Measurements from ENCODE around the gene NGLY1. TPM values are rescaled to one million over a fixed set of nuclear protein-coding genes. Genes with fewer than 3 reads are reported as not detected.

NGLY1 gene
- total RNA-seq, 1 experiment from 2014 or later, result 45.4 TPM

DNA sequence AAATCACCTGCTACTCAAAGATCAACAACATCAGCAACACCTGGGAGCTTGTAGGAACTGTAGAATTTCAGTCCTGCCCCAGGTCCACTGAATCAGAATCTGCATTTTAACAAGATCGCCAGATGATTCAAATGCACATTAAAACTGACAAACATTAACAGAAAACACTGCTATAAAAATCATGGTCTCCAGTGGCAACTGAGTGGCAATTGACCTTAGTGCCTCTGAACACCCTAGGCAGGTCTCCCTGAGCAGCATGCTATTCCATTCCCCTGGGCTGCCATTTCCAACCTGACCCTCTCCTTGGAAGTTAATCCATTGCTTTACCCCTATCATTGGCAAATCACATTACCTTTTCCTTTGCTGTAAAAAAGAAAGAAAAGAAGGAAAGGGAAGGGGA lies 95.5 kb downstream of the NGLY1 start:
- Mint-ChIP-seq H3K27me3 (ENCODE audit: insufficient read depth, unreplicated experiment) (peaks cover 16% of the 10 kb centered on the region), H3K36me3 (ENCODE audit: insufficient read depth, unreplicated experiment) (no peaks in the 10 kb centered on the region), H3K27ac (ENCODE audit: low read depth, unreplicated experiment) (no peak overlapping the region), H3K9me3 (ENCODE audit: unreplicated experiment) (no peaks in the 10 kb centered on the region), H3K4me1 (ENCODE audit: insufficient read depth, unreplicated experiment) (no peaks in the 10 kb centered on the region), H3K4me3 (ENCODE audit: unreplicated experiment) (no peak overlapping the region)
- CTCF ChIA-PET, result interaction anchor here (0.6 to 0.7 kb wide), 2 partner anchors 70 to 263 kb away, joined by 3 to 4 read pairs; no protein-coding TSS in a partner anchor
- POLR2A ChIA-PET, result no interaction called here
- intact Hi-C loops (cut with micrococcal nuclease), result no loop called here
- BruUV-seq (replicated peaks), result no TSS peak
- no peak for TF ChIP-seq CTCF (IDR thresholded peaks at IDR 0.05; ENCODE audit: unreplicated experiment)
- no peak for DNase-seq (ENCODE audit: unreplicated experiment)

- Mint-ChIP-seq H3K27me3 (ENCODE audit: insufficient read depth, unreplicated experiment) (peaks cover 16% of the 10 kb centered on the region), H3K4me1 (ENCODE audit: insufficient read depth, unreplicated experiment) (no peaks in the 10 kb centered on the region), H3K9me3 (ENCODE audit: unreplicated experiment) (no peaks in the 10 kb centered on the region), H3K4me3 (ENCODE audit: unreplicated experiment) (no peak overlapping the region), H3K36me3 (ENCODE audit: insufficient read depth, unreplicated experiment) (no peaks in the 10 kb centered on the region), H3K27ac (ENCODE audit: low read depth, unreplicated experiment) (no peak overlapping the region)
- no peak for DNase-seq (ENCODE audit: unreplicated experiment)
- no TSS peak for BruUV-seq (replicated peaks)
- CTCF ChIA-PET, result no interaction called here
- TF ChIP-seq CTCF (IDR thresholded peaks at IDR 0.05; ENCODE audit: unreplicated experiment), result no peak
- intact Hi-C loops (cut with micrococcal nuclease), result no loop called here
- POLR2A ChIA-PET, result no interaction called here
Measured at GRCh38 chr3:25686766-25687165, 96.5 kb downstream of the NGLY1 start.

GRCh38 chr3:25683882-25684281 lies 99.4 kb downstream of the NGLY1 start:
- H3K9me3 Mint-ChIP-seq (ENCODE audit: unreplicated experiment), result no peaks in the 10 kb centered on the region
- ChIA-PET CTCF (interaction anchor here (1.3 kb wide), 1 partner anchor 13 kb away, joined by 3 read pairs; no protein-coding TSS in a partner anchor), POLR2A (no interaction called here)
- H3K27ac Mint-ChIP-seq (ENCODE audit: low read depth, unreplicated experiment), result no peak overlapping the region
- H3K4me3 Mint-ChIP-seq (ENCODE audit: unreplicated experiment), result no peak overlapping the region
- TF ChIP-seq CTCF (IDR thresholded peaks at IDR 0.05; ENCODE audit: unreplicated experiment), result no peak
- intact Hi-C loops (cut with micrococcal nuclease), result no loop called here
- no peaks in the 10 kb centered on the region for H3K4me1 Mint-ChIP-seq (ENCODE audit: insufficient read depth, unreplicated experiment)
- no TSS peak for BruUV-seq (replicated peaks)
- H3K27me3 Mint-ChIP-seq (ENCODE audit: insufficient read depth, unreplicated experiment), result peaks cover 11% of the 10 kb centered on the region
- no peaks in the 10 kb centered on the region for H3K36me3 Mint-ChIP-seq (ENCODE audit: insufficient read depth, unreplicated experiment)
- DNase-seq (ENCODE audit: unreplicated experiment), result no peak

GRCh38 chr3:25683410-25683809 lies 99.8 kb downstream of the NGLY1 start:
- Mint-ChIP-seq H3K27me3 (ENCODE audit: insufficient read depth, unreplicated experiment) (peaks cover 6% of the 10 kb centered on the region), H3K27ac (ENCODE audit: low read depth, unreplicated experiment) (no peak overlapping the region), H3K4me3 (ENCODE audit: unreplicated experiment) (no peak overlapping the region), H3K4me1 (ENCODE audit: insufficient read depth, unreplicated experiment) (no peaks in the 10 kb centered on the region), H3K36me3 (ENCODE audit: insufficient read depth, unreplicated experiment) (no peaks in the 10 kb centered on the region), H3K9me3 (ENCODE audit: unreplicated experiment) (no peaks in the 10 kb centered on the region)
- CTCF ChIA-PET, result interaction anchor here (1.3 kb wide), 1 partner anchor 14 kb away, joined by 3 read pairs; no protein-coding TSS in a partner anchor
- DNase-seq (ENCODE audit: unreplicated experiment), result no peak
- no TSS peak for BruUV-seq (replicated peaks)
- POLR2A ChIA-PET, result no interaction called here
- no peak for TF ChIP-seq CTCF (IDR thresholded peaks at IDR 0.05; ENCODE audit: unreplicated experiment)
- intact Hi-C loops (cut with micrococcal nuclease), result no loop called here

All from MCF 10A (cell line).